ENCODE measurements around the gene TBL2. TPM values are rescaled to one million over a fixed set of nuclear protein-coding genes. Genes with fewer than 3 reads are reported as not detected.
A peak's percentile ranks its signal among the peaks of the same experiment; 100 is the strongest.

The TBL2 gene
- polyA plus RNA-seq, 2 of the 4 experiments (the other 2 are of a cell fraction) = 34.4 to 46.4 TPM

- peaks cover 25% of the 10 kb centered on the region for H3K4me1 ChIP-seq
- H3K4me2 ChIP-seq = peak overlapping the region; percentile 38
- no peak for TF ChIP-seq RNF2 (IDR thresholded peaks at IDR 0.05; ENCODE audit: borderline replicate concordance, low read depth)
- TF ChIP-seq, protein P1, sequence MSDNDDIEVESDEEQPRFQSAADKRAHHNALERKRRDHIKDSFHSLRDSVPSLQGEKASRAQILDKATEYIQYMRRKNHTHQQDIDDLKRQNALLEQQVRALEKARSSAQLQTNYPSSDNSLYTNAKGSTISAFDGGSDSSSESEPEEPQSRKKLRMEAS (IDR thresholded peaks at IDR 0.05) = peak; percentile 48
- TF ChIP-seq TFCP2L1 (CRISPR knock-in tag; IDR thresholded peaks at IDR 0.05) = no peak
- no peak for TF ChIP-seq FOSL2 (IDR thresholded peaks at IDR 0.05)
- peak; percentile 65 for TF ChIP-seq FOSL2 (CRISPR knock-in tag; IDR thresholded peaks at IDR 0.05)
- peak; percentile 71 for TF ChIP-seq MAFK (IDR thresholded peaks at IDR 0.05; ENCODE audit: partially characterized antibody)
- TF ChIP-seq HEYL (CRISPR knock-in tag; IDR thresholded peaks at IDR 0.05) = no peak
- POLR2A ChIA-PET = interaction anchor here (1.1 to 1.6 kb wide), 2 partner anchors 18 to 38 kb away, joined by 6 to 18 read pairs; partner anchors contain the start of genes BAZ1B and TBL2
- 59% methylated on average over 11 of the region's 11 CpGs for WGBS (ENCODE audit: missing lambda C conversion rate)
- peak; percentile 46 to 50; a peak in 5 of 6 replicates for ATAC-seq
- FAIRE-seq = no peak
- CTCF ChIA-PET = interaction anchor here (1.0 to 2.4 kb wide), 5 partner anchors 7 to 176 kb away, joined by 3 to 7 read pairs (median 3); no protein-coding TSS in a partner anchor
- H3K4me3 ChIP-seq = no peak overlapping the region
- H3K9me3 ChIP-seq = no peaks in the 10 kb centered on the region
- H3K27ac ChIP-seq = peak overlapping the region; percentile 36 to 78; a peak in 4 of 6 replicates
- DNase-seq (ENCODE audit: low read depth in 1 of 2, low spot score in 1 of 2) = peak; percentile 62 to 67
Measured at GRCh38 chr7:73560109-73560835, 18.1 kb downstream of the TBL2 start.

DNA sequence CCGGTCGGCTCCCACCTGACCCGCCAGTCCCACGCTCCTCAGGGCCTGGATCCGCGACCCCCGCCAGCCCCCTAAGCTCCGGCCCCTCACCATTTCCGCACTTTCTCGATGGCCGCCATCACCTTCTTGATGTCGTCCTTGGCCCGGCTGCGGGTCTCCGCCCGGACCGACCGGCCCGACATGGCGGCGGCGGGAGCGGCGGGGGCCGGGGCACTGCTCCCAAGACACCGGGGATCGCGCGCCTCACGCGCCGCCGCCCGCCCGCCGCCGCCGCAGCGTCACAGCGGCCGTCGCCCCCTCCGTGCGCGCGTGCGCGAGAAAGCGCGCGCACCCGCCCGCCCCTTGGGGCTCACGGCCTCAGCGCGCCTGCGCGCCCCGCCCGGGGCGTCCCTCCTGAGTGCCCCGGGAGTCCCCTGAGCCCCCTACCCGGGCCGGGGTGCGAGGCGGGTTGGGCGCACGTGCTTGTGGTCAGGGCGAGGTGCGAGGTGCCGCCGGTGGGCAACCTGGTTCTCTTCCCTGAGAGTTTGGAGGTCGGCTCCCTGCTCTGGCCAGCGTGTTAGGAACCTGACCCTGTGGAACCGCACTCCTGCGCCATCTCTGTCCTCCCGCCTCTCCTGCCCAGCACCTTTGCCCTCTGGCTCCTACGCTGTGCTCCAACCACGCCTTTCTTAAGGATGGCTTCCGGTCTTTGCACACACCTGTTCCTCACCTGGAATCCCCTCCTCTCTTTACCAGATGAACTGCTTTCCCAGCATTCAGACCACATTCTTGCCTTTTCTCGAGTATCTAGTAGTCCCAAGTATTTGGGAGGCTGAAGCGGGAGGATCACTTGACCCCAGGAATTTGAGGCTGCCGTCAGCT is 20.8 kb downstream of the TBL2 start, which contains the start of gene BCL7B:
Gene BCL7B (minus strand): TSS at position 294 of the 861 bp plus-strand sequence. CDS start 112 bp downstream, at position 182.
- H3K9me3 ChIP-seq = no peaks in the 10 kb centered on the region
- H3K4me1 ChIP-seq = peaks cover 25% of the 10 kb centered on the region
- ATAC-seq (peak; percentile 69 to 78), FAIRE-seq (no peak), DNase-seq (ENCODE audit: low read depth in 1 of 2, low spot score in 1 of 2) (peak; percentile 81 to 97)
- H3K27ac ChIP-seq = peak within 1 kb of the TSS; percentile 99
- H3K4me3 ChIP-seq = peak within 1 kb of the TSS; percentile 90
- peak within 1 kb of the TSS; percentile 95 for H3K4me2 ChIP-seq
- ChIA-PET CTCF (interaction anchor here (0.8 to 2.4 kb wide), 4 partner anchors 10 to 177 kb away, joined by 3 to 7 read pairs (median 4); no protein-coding TSS in a partner anchor), POLR2A (interaction anchor here (0.7 to 2.5 kb wide), 7 partner anchors 8 to 150 kb away, joined by 4 to 16 read pairs (median 6); partner anchors contain the start of genes BAZ1B, MLXIPL and TBL2)
- WGBS (ENCODE audit: missing lambda C conversion rate) = 12% methylated on average over 18 of the region's 83 CpGs
- TF ChIP-seq REST (IDR thresholded peaks at IDR 0.05) = no peak
- TF ChIP-seq RAD21 (conservative IDR thresholded peaks at IDR 0.05 in 1 of 2, IDR thresholded peaks at IDR 0.05 in 1 of 2) = no peak
- TF ChIP-seq RFX5 (IDR thresholded peaks at IDR 0.05) = no peak
- TF ChIP-seq, protein P2, sequence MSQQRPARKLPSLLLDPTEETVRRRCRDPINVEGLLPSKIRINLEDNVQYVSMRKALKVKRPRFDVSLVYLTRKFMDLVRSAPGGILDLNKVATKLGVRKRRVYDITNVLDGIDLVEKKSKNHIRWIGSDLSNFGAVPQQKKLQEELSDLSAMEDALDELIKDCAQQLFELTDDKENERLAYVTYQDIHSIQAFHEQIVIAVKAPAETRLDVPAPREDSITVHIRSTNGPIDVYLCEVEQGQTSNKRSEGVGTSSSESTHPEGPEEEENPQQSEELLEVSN (IDR thresholded peaks at IDR 0.05; ENCODE audit: borderline replicate concordance, low read depth) = peak; percentile 98
- no peak for TF ChIP-seq CBX8 (IDR thresholded peaks at IDR 0.05)
- TF ChIP-seq RNF2 (IDR thresholded peaks at IDR 0.05; ENCODE audit: borderline replicate concordance, low read depth) = no peak
- no peak for TF ChIP-seq ZC3H11A (IDR thresholded peaks at IDR 0.05)
- no peak for TF ChIP-seq MYC (IDR thresholded peaks at IDR 0.05; ENCODE audit: borderline replicate concordance, low read length)
- TF ChIP-seq FOSL2 (IDR thresholded peaks at IDR 0.05) = no peak
- no peak for TF ChIP-seq FOSL2 (CRISPR knock-in tag; IDR thresholded peaks at IDR 0.05)
- no peak for TF ChIP-seq NR3C1 (IDR thresholded peaks at IDR 0.05)
- no peak for TF ChIP-seq CBX2 (IDR thresholded peaks at IDR 0.05; ENCODE audit: borderline replicate concordance, low read depth)
- TF ChIP-seq FOSB (CRISPR knock-in tag; IDR thresholded peaks at IDR 0.05) = 0 out of 2 replicates have a peak, but pooled peaks have one; percentile 37
- TF ChIP-seq SREBF2 (IDR thresholded peaks at IDR 0.05) = no peak
- TF ChIP-seq BCL3 (IDR thresholded peaks at IDR 0.05) = peak; percentile 81; the same call in 2 of the 3 replicates
- peak; percentile 93; the same call in 1 of the 2 replicates for TF ChIP-seq HOXB13 (CRISPR knock-in tag; IDR thresholded peaks at IDR 0.05; ENCODE audit: low read depth)
- 0 out of 2 replicates have a peak, but pooled peaks have one; percentile 36 for TF ChIP-seq HDAC2 (IDR thresholded peaks at IDR 0.05)
- TF ChIP-seq JUN (IDR thresholded peaks at IDR 0.05) = peak; percentile 63 to 88
- no peak for TF ChIP-seq EHMT2 (IDR thresholded peaks at IDR 0.05; ENCODE audit: low read depth)
- no peak for TF ChIP-seq POLR2AphosphoS2 (conservative IDR thresholded peaks at IDR 0.05; ENCODE audit: low read length)
- no peak for TF ChIP-seq SMC3 (IDR thresholded peaks at IDR 0.05)
- TF ChIP-seq, protein P3, sequence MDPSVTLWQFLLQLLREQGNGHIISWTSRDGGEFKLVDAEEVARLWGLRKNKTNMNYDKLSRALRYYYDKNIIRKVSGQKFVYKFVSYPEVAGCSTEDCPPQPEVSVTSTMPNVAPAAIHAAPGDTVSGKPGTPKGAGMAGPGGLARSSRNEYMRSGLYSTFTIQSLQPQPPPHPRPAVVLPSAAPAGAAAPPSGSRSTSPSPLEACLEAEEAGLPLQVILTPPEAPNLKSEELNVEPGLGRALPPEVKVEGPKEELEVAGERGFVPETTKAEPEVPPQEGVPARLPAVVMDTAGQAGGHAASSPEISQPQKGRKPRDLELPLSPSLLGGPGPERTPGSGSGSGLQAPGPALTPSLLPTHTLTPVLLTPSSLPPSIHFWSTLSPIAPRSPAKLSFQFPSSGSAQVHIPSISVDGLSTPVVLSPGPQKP (IDR thresholded peaks at IDR 0.05; ENCODE audit: low read depth, low read length) = no peak
- no peak for TF ChIP-seq HOXA7 (CRISPR knock-in tag; IDR thresholded peaks at IDR 0.05)

Measured in A549 (cell line).